ENCODE results near the gene CEACAM16. TPM values are rescaled to one million over a fixed set of nuclear protein-coding genes. Genes with fewer than 3 reads are reported as not detected.

Gene CEACAM16
- polyA plus RNA-seq, 1 donor from 2014 or later = not detected

- H2AFZ ChIP-seq (ENCODE audit: low read depth, low read length) = no peak overlapping the region
- no peaks in the 10 kb centered on the region for H3F3A ChIP-seq (ENCODE audit: insufficient read depth, low read length, poor library complexity, severe bottlenecking)
- H3K4me3 ChIP-seq (ENCODE audit: low read length) = no peak overlapping the region
- H4K20me1 ChIP-seq (ENCODE audit: insufficient read depth) = no peaks in the 10 kb centered on the region
- TF ChIP-seq, protein P1, sequence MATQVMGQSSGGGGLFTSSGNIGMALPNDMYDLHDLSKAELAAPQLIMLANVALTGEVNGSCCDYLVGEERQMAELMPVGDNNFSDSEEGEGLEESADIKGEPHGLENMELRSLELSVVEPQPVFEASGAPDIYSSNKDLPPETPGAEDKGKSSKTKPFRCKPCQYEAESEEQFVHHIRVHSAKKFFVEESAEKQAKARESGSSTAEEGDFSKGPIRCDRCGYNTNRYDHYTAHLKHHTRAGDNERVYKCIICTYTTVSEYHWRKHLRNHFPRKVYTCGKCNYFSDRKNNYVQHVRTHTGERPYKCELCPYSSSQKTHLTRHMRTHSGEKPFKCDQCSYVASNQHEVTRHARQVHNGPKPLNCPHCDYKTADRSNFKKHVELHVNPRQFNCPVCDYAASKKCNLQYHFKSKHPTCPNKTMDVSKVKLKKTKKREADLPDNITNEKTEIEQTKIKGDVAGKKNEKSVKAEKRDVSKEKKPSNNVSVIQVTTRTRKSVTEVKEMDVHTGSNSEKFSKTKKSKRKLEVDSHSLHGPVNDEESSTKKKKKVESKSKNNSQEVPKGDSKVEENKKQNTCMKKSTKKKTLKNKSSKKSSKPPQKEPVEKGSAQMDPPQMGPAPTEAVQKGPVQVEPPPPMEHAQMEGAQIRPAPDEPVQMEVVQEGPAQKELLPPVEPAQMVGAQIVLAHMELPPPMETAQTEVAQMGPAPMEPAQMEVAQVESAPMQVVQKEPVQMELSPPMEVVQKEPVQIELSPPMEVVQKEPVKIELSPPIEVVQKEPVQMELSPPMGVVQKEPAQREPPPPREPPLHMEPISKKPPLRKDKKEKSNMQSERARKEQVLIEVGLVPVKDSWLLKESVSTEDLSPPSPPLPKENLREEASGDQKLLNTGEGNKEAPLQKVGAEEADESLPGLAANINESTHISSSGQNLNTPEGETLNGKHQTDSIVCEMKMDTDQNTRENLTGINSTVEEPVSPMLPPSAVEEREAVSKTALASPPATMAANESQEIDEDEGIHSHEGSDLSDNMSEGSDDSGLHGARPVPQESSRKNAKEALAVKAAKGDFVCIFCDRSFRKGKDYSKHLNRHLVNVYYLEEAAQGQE (IDR thresholded peaks at IDR 0.05; ENCODE audit: borderline replicate concordance) = no peak
- no peak for TF ChIP-seq MXI1 (conservative IDR thresholded peaks at IDR 0.05; ENCODE audit: poor library complexity, severe bottlenecking)
- TF ChIP-seq SMC3 (conservative IDR thresholded peaks at IDR 0.05; ENCODE audit: poor library complexity) = no peak
- TF ChIP-seq EZH2 (IDR thresholded peaks at IDR 0.05; ENCODE audit: borderline replicate concordance, insufficient read depth, low read length, poor library complexity, severe bottlenecking) = no peak
- TF ChIP-seq, protein P2, sequence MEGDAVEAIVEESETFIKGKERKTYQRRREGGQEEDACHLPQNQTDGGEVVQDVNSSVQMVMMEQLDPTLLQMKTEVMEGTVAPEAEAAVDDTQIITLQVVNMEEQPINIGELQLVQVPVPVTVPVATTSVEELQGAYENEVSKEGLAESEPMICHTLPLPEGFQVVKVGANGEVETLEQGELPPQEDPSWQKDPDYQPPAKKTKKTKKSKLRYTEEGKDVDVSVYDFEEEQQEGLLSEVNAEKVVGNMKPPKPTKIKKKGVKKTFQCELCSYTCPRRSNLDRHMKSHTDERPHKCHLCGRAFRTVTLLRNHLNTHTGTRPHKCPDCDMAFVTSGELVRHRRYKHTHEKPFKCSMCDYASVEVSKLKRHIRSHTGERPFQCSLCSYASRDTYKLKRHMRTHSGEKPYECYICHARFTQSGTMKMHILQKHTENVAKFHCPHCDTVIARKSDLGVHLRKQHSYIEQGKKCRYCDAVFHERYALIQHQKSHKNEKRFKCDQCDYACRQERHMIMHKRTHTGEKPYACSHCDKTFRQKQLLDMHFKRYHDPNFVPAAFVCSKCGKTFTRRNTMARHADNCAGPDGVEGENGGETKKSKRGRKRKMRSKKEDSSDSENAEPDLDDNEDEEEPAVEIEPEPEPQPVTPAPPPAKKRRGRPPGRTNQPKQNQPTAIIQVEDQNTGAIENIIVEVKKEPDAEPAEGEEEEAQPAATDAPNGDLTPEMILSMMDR (IDR thresholded peaks at IDR 0.05; ENCODE audit: poor library complexity, severe bottlenecking) = no peak
- TF ChIP-seq TAF1 (IDR thresholded peaks at IDR 0.05; ENCODE audit: low read depth) = no peak
- no peak for TF ChIP-seq POLR2AphosphoS5 (IDR thresholded peaks at IDR 0.05)
- TF ChIP-seq EP300 (conservative IDR thresholded peaks at IDR 0.05; ENCODE audit: poor library complexity, severe bottlenecking) = no peak
- TF ChIP-seq RAD21 (conservative IDR thresholded peaks at IDR 0.05) = no peak
- no peak overlapping the region for H3K27ac ChIP-seq (ENCODE audit: low read length)
- H3K9me3 ChIP-seq (ENCODE audit: low read length) = no peaks in the 10 kb centered on the region
- H3K27me3 ChIP-seq (ENCODE audit: insufficient read depth, low read depth, low read length) = no peaks in the 10 kb centered on the region
- H3K9me2 ChIP-seq (ENCODE audit: insufficient read depth, low read length) = no peaks in the 10 kb centered on the region
- H3K4me2 ChIP-seq (ENCODE audit: low read length) = no peak overlapping the region
- H3K36me3 ChIP-seq (ENCODE audit: insufficient read depth, low read length) = no peaks in the 10 kb centered on the region
- H3K79me2 ChIP-seq (replicated peaks; ENCODE audit: insufficient read depth, low read length) = no peaks in the 10 kb centered on the region
- no peak overlapping the region for H3K9ac ChIP-seq (ENCODE audit: low read length)
These were observed 26.3 kb downstream of the CEACAM16 start for GRCh38 chr19:44725251-44725650.

GRCh38 chr19:44725684-44726083 lies 26.7 kb downstream of the CEACAM16 start:
- Histone ChIP-seq H4K20me1 (ENCODE audit: insufficient read depth) (no peaks in the 10 kb centered on the region), H3F3A (ENCODE audit: insufficient read depth, low read length, poor library complexity, severe bottlenecking) (no peaks in the 10 kb centered on the region), H3K27ac (ENCODE audit: low read length) (no peak overlapping the region), H3K9me2 (ENCODE audit: insufficient read depth, low read length) (no peaks in the 10 kb centered on the region), H2AFZ (ENCODE audit: low read depth, low read length) (no peak overlapping the region), H3K9me3 (ENCODE audit: low read length) (no peaks in the 10 kb centered on the region), H3K4me3 (ENCODE audit: low read length) (no peak overlapping the region), H3K9ac (ENCODE audit: low read length) (no peak overlapping the region), H3K4me2 (ENCODE audit: low read length) (no peak overlapping the region), H3K79me2 (replicated peaks; ENCODE audit: insufficient read depth, low read length) (no peaks in the 10 kb centered on the region), H3K27me3 (ENCODE audit: insufficient read depth, low read depth, low read length) (no peaks in the 10 kb centered on the region), H3K36me3 (ENCODE audit: insufficient read depth, low read length) (no peaks in the 10 kb centered on the region)
- TF ChIP-seq TAF1 (IDR thresholded peaks at IDR 0.05; ENCODE audit: low read depth) (no peak), MXI1 (conservative IDR thresholded peaks at IDR 0.05; ENCODE audit: poor library complexity, severe bottlenecking) (no peak), SMC3 (conservative IDR thresholded peaks at IDR 0.05; ENCODE audit: poor library complexity) (no peak), RAD21 (conservative IDR thresholded peaks at IDR 0.05) (no peak), EP300 (conservative IDR thresholded peaks at IDR 0.05; ENCODE audit: poor library complexity, severe bottlenecking) (no peak), POLR2AphosphoS5 (IDR thresholded peaks at IDR 0.05) (no peak), EZH2 (IDR thresholded peaks at IDR 0.05; ENCODE audit: borderline replicate concordance, insufficient read depth, low read length, poor library complexity, severe bottlenecking) (no peak)
- TF ChIP-seq, protein P1 (IDR thresholded peaks at IDR 0.05; ENCODE audit: borderline replicate concordance) = no peak
- TF ChIP-seq, protein P2 (IDR thresholded peaks at IDR 0.05; ENCODE audit: poor library complexity, severe bottlenecking) = no peak
